GM12878 (cell line): Measurements from ENCODE around the gene ASMTL. TPM values are rescaled to one million over a fixed set of nuclear protein-coding genes. Genes with fewer than 3 reads are reported as not detected.

ENCODE experiments used
- ATAC-seq: fragments of 200-7000 bp; cut with Tn5 transposase; 3 replicates; pipeline ENCODE4 v1.9.1; 2020; ENCODE audit warnings: mild to moderate bottlenecking, moderate library complexity
- BruUV-seq: library from RNA; stranded (reverse); fragments of 400-500 nt; replicated peaks from 2 replicates; lab custom pipeline; 2021; lab: Mats Ljungman, UMichigan
- CTCF ChIA-PET: fragments of 300-600 bp; sonication (Branson Sonifier 250); formaldehyde crosslinking; extraction: SDS; loops from one replicate; lab custom pipeline; 2021; ENCODE audit warnings: inconsistent platforms; lab: Yijun Ruan, JAX
- POLR2A ChIA-PET: fragments of 350-600 bp; formaldehyde crosslinking; extraction: SDS; loops from one replicate; lab custom pipeline; 2021; ENCODE audit warnings: inconsistent platforms; lab: Charles Lee
- RAD21 ChIA-PET: fragments of 300-600 bp; sonication (Branson Sonifier 250); formaldehyde crosslinking; loops from one replicate; lab custom pipeline; 2023; ENCODE audit warnings: antibody characterized with exemption; ENCODE audit not compliant: unreplicated experiment; lab: Charles Lee
- SMC1A ChIA-PET: fragments of 300-600 bp; sonication (Branson Sonifier 250); formaldehyde crosslinking; loops from one replicate; lab custom pipeline; 2023; ENCODE audit not compliant: unreplicated experiment, uncharacterized antibody; lab: Charles Lee
- DNase-seq: peaks from one replicate; pipeline ENCODE4 v3.0.0-alpha.2; 2011; ENCODE audit warnings: low read depth, low spot score
- FAIRE-seq: peaks from 3 replicates; lab custom pipeline; 2011; peaks lifted over from hg19 to GRCh38; lab: Jason Lieb, UNC
- H2AFZ ChIP-seq: 2 replicates; pipeline ENCODE4 v1.6.0; 2011; ENCODE audit warnings: low read depth, low read length, control low read depth; ENCODE audit not compliant: control insufficient read depth
- H3K27ac ChIP-seq: 2 replicates; pipeline ENCODE4 v1.5.1; 2011; ENCODE audit warnings: control low read depth; ENCODE audit not compliant: control insufficient read depth, insufficient read depth
- H3K27me3 ChIP-seq, 2 experiments: replicated peaks in 1 of 2; 2 replicates each; pipeline versions ENCODE4 v1.6.0 to v1.6.1; 2011; ENCODE audit warnings: low read length in 1 of 2; ENCODE audit not compliant: control insufficient read depth in 2 of 2, insufficient read depth in 2 of 2
- H3K36me3 ChIP-seq, 2 experiments: 2 replicates each; pipeline ENCODE4 v1.5.1; 2011; ENCODE audit warnings: low read length in 1 of 2; ENCODE audit not compliant: control insufficient read depth in 2 of 2, insufficient read depth in 2 of 2
- H3K4me1 ChIP-seq: 2 replicates; pipeline ENCODE4 v1.6.1; 2011; ENCODE audit warnings: mild to moderate bottlenecking, low read length, moderate library complexity, mixed read lengths; ENCODE audit not compliant: control insufficient read depth, insufficient read depth
- H3K4me2 ChIP-seq: 2 replicates; pipeline ENCODE4 v1.6.0; 2011; ENCODE audit warnings: control low read depth; ENCODE audit not compliant: control insufficient read depth, insufficient read depth
- H3K4me3 ChIP-seq: fragments of 200-600 bp; sonication (generic); 2 replicates; pipeline ENCODE4 v1.5.1; 2016
- H3K79me2 ChIP-seq: 2 replicates; pipeline ENCODE4 v1.6.0; 2011; ENCODE audit warnings: low read length; ENCODE audit not compliant: control insufficient read depth, insufficient read depth
- H3K9ac ChIP-seq: 2 replicates; pipeline ENCODE4 v1.8.0; 2011; ENCODE audit warnings: low read length, control low read depth, mixed read lengths; ENCODE audit not compliant: control insufficient read depth, insufficient read depth
- H3K9me3 ChIP-seq: replicated peaks from 3 replicates; pipeline ENCODE4 v1.5.1; 2011; ENCODE audit warnings: mild to moderate bottlenecking, low read length; ENCODE audit not compliant: control insufficient read depth, insufficient read depth
- H4K20me1 ChIP-seq: 2 replicates; pipeline ENCODE4 v1.6.0; 2011; ENCODE audit not compliant: control insufficient read depth, insufficient read depth
- ATF7 ChIP-seq: fragments of 450-650 bp; IDR thresholded peaks from 2 replicates; pipeline ENCODE4 v1.6.1; 2016; ENCODE audit warnings: low read depth, mild to moderate bottlenecking
- E2F8 ChIP-seq: fragments of 450-650 bp; IDR thresholded peaks from 2 replicates; pipeline ENCODE4 v1.6.1; 2018; ENCODE audit warnings: mild to moderate bottlenecking, low read depth, moderate library complexity; ENCODE audit not compliant: partially characterized antibody
- RELA ChIP-seq: fragments of 450-650 bp; IDR thresholded peaks from 2 replicates; pipeline ENCODE4 v1.8.0; 2014; ENCODE audit warnings: borderline replicate concordance; ENCODE audit not compliant: partially characterized antibody
- TCF7 ChIP-seq: IDR thresholded peaks from 2 replicates; pipeline ENCODE4 v1.6.1; 2014; ENCODE audit warnings: antibody characterized with exemption, borderline replicate concordance
- YY1 ChIP-seq: IDR thresholded peaks from 2 replicates; pipeline ENCODE4 v1.6.1; 2011; ENCODE audit warnings: low read depth, mild to moderate bottlenecking, low read length
- WGBS: methylation state at CpG from one replicate; pipeline ENCODE4 v1.1.6; 2016; ENCODE audit warnings: low lambda C conversion rate; ENCODE audit not compliant: insufficient replicate concordance, insufficient coverage; ENCODE audit errors: missing lambda C conversion rate; 5-methylcytosine and 5-hydroxymethylcytosine counted together
- in situ Hi-C: fragments of 300-500 bp; cut with MboI; formaldehyde crosslinking; loops from 9 replicates; pipeline ENCODE4 v1.14.3; 2018; ENCODE audit warnings: mixed read lengths
- intact Hi-C: fragments of 100-400 bp; cut with micrococcal nuclease; formaldehyde crosslinking; loops from one replicate; pipeline ENCODE4 v1.14.2; 2022; ENCODE audit not compliant: unreplicated experiment
- polyA plus RNA-seq, 11 experiments: library from polyadenylated mRNA; depleted of rRNA in 4 of 11; unstranded in 6 of 11; stranded (reverse) in 5 of 11; fragments of >200 nt; fragmentation: Nextera tagmentation in 4 of 11; fragmentation: Illumina TruSeq in 1 of 11; extraction: Ambion mirVana in 4 of 11; extraction: Trizol in 1 of 11; gene quantifications; 1 replicate in 1 of 11; 2 replicates in 10 of 11; pipeline versions ENCODE4 v1.2.1 to v1.2.3, GENCODE V29; 2011 to 2016; ENCODE audit warnings: inconsistent platforms in 2 of 11, missing spikeins in 2 of 11, low read depth in 1 of 11
- total RNA-seq, 4 experiments: library from RNA; depleted of rRNA in 3 of 4; stranded (reverse); fragments of >200 nt in 3 of 4; fragmentation: Illumina TruSeq in 1 of 4; extraction: Trizol in 1 of 4; gene quantifications; 2 replicates each; pipeline versions ENCODE4 v1.2.1 to v1.2.3, GENCODE V29; 2013 to 2021

The ASMTL gene
- total and polyA plus RNA-seq, 10 of the 15 experiments (the other 5 are each of a cell fraction or from before 2014, with no cell fraction given) = 1.6 to 51.9 (median 32.1) TPM

GRCh38 chrX:1464041-1464970 lies 11.6 kb upstream of the ASMTL start:
- Histone ChIP-seq H3K27me3 (no peaks in the 10 kb centered on the region), H3K27ac (no peak overlapping the region), H3K36me3 (peaks cover 30 to 31% of the 10 kb centered on the region in 2 experiments), H3K4me1 (peaks cover 20% of the 10 kb centered on the region), H3K4me3 (no peak overlapping the region), H3K9me3 (no peaks in the 10 kb centered on the region; the same call in 2 of the 3 replicates), H4K20me1 (no peaks in the 10 kb centered on the region), H3K79me2 (peaks cover 13% of the 10 kb centered on the region), H3K4me2 (no peak overlapping the region), H2AFZ (no peak overlapping the region), H3K9ac (no peak overlapping the region)
- ChIA-PET CTCF (no interaction called here), POLR2A (no interaction called here), SMC1A (no interaction called here), RAD21 (no interaction called here)
- no peak for DNase-seq
- in situ Hi-C loops = loop anchor here (5.0 to 25.0 kb wide), 2 partner anchors 188 to 1048 kb away; partner anchors contain the start of genes DHRSX and ZBED1
- ATAC-seq = no peak
- FAIRE-seq = no peak
- no TSS peak for BruUV-seq
- TF ChIP-seq E2F8 (no peak), TCF7 (no peak), YY1 (no peak), ATF7 (no peak), RELA (no peak)
- intact Hi-C loops = no loop called here
- WGBS = 90% methylated on average over 23 of the region's 24 CpGs
